Stimulated activated CD4-positive, alpha-beta T cell treated with anti-CD3 and anti-CD28 coated beads, TNF-alpha, amount 100 ng/mL, for 1 hour (primary cell): ENCODE measurements around the gene CDH4.
"Not testable (repeated sequence)": the region's sequence is repeated elsewhere in the genome, so short reads cannot be mapped to it uniquely, and the experiment has no call there.

ENCODE experiments used
- DNase-seq, 3 donors: peaks; one replicate each; pipeline ENCODE4 v3.0.0-alpha.2; 2020; ENCODE audit warnings: low read depth in 3 of 3, low spot score in 1 of 3

The CDH4 gene

GRCh38 chr20:61940976-61941720 lies 689.1 kb downstream of the CDH4 start:
- no peak for DNase-seq

GRCh38 chr20:61941721-61942405 lies 689.8 kb downstream of the CDH4 start:
- no peak for DNase-seq

GRCh38 chr20:61942526-61942925 lies 690.5 kb downstream of the CDH4 start:
- DNase-seq: no peak

- DNase-seq: not testable (repeated sequence)
These were observed 692.9 kb downstream of the CDH4 start for GRCh38 chr20:61944967-61945366.

- DNase-seq: not testable (repeated sequence)
These were observed 693.4 kb downstream of the CDH4 start for GRCh38 chr20:61945495-61945894.

- DNase-seq: not testable (repeated sequence)
These were observed 696.0 kb downstream of the CDH4 start for GRCh38 chr20:61948056-61948455.

- DNase-seq: no peak
These were observed 696.7 kb downstream of the CDH4 start for GRCh38 chr20:61948586-61949362.

- DNase-seq: no peak
These were observed 697.3 kb downstream of the CDH4 start for GRCh38 chr20:61949363-61949713.

GRCh38 chr20:61949714-61950640 lies 697.9 kb downstream of the CDH4 start:
- DNase-seq: no peak

- DNase-seq: no peak
These were observed 698.6 kb downstream of the CDH4 start for GRCh38 chr20:61950641-61951071.

GRCh38 chr20:61951695-61952533 lies 699.9 kb downstream of the CDH4 start:
- no peak for DNase-seq

- DNase-seq: no peak
These were observed 701.3 kb downstream of the CDH4 start for GRCh38 chr20:61953037-61954021.

- DNase-seq: no peak
These were observed 702.4 kb downstream of the CDH4 start for GRCh38 chr20:61954276-61955021.

GRCh38 chr20:61955668-61956395 lies 703.8 kb downstream of the CDH4 start:
- no peak for DNase-seq

GRCh38 chr20:61956396-61957342 lies 704.6 kb downstream of the CDH4 start:
- DNase-seq: no peak
